ENCODE results near the gene CTXND1.

DNA sequence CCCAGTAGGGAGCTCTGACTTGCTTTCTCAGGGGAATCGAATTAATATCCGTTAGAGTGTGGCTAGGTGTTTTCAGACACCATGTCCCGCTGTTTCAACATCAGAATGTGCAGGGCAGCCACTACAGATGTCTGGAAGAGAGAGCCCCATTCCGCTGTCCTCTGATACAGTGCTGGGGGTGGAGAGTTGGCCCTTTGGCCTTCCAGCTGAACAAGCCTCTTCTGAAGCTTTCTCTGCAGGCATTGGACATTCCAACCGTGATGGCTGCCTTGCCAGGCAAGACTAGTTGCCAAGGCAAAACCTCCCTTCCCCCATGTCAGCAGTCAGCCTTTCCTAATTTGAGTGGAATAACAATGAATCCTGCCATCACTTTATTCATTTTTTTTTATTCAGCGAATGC lies 97.7 kb downstream of the CTXND1 start:
- TF ChIP-seq, protein P1, sequence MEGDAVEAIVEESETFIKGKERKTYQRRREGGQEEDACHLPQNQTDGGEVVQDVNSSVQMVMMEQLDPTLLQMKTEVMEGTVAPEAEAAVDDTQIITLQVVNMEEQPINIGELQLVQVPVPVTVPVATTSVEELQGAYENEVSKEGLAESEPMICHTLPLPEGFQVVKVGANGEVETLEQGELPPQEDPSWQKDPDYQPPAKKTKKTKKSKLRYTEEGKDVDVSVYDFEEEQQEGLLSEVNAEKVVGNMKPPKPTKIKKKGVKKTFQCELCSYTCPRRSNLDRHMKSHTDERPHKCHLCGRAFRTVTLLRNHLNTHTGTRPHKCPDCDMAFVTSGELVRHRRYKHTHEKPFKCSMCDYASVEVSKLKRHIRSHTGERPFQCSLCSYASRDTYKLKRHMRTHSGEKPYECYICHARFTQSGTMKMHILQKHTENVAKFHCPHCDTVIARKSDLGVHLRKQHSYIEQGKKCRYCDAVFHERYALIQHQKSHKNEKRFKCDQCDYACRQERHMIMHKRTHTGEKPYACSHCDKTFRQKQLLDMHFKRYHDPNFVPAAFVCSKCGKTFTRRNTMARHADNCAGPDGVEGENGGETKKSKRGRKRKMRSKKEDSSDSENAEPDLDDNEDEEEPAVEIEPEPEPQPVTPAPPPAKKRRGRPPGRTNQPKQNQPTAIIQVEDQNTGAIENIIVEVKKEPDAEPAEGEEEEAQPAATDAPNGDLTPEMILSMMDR (conservative IDR thresholded peaks at IDR 0.05; ENCODE audit: low read depth, low read length), result no peak
- TF ChIP-seq EZH2 (IDR thresholded peaks at IDR 0.05; ENCODE audit: low read length, unreplicated experiment), result no peak

Measured in PC-3 (cell line).